Measurements from ENCODE around the gene TRMT1.

TRMT1 gene

GRCh38 chr19:13116282-13117175 lies at the start of gene TRMT1:
Gene TRMT1 (minus strand): TSS chr19:13116740. CDS start chr19:13116399, 341 bp downstream.
- peak; percentile 27; the same call in 1 of the 2 replicates for TF ChIP-seq NFIC (IDR thresholded peaks at IDR 0.05)
- TF ChIP-seq CEBPB (IDR thresholded peaks at IDR 0.05) = peak; percentile 27; the same call in 1 of the 2 replicates
- TF ChIP-seq, protein P1, sequence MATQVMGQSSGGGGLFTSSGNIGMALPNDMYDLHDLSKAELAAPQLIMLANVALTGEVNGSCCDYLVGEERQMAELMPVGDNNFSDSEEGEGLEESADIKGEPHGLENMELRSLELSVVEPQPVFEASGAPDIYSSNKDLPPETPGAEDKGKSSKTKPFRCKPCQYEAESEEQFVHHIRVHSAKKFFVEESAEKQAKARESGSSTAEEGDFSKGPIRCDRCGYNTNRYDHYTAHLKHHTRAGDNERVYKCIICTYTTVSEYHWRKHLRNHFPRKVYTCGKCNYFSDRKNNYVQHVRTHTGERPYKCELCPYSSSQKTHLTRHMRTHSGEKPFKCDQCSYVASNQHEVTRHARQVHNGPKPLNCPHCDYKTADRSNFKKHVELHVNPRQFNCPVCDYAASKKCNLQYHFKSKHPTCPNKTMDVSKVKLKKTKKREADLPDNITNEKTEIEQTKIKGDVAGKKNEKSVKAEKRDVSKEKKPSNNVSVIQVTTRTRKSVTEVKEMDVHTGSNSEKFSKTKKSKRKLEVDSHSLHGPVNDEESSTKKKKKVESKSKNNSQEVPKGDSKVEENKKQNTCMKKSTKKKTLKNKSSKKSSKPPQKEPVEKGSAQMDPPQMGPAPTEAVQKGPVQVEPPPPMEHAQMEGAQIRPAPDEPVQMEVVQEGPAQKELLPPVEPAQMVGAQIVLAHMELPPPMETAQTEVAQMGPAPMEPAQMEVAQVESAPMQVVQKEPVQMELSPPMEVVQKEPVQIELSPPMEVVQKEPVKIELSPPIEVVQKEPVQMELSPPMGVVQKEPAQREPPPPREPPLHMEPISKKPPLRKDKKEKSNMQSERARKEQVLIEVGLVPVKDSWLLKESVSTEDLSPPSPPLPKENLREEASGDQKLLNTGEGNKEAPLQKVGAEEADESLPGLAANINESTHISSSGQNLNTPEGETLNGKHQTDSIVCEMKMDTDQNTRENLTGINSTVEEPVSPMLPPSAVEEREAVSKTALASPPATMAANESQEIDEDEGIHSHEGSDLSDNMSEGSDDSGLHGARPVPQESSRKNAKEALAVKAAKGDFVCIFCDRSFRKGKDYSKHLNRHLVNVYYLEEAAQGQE (IDR thresholded peaks at IDR 0.05; ENCODE audit: low read depth) = no peak
- TF ChIP-seq EP300 (IDR thresholded peaks at IDR 0.05; ENCODE audit: borderline replicate concordance) = peak; percentile 52; the same call in 1 of the 2 replicates
- TF ChIP-seq, protein P2, sequence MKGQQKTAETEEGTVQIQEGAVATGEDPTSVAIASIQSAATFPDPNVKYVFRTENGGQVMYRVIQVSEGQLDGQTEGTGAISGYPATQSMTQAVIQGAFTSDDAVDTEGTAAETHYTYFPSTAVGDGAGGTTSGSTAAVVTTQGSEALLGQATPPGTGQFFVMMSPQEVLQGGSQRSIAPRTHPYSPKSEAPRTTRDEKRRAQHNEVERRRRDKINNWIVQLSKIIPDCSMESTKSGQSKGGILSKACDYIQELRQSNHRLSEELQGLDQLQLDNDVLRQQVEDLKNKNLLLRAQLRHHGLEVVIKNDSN (IDR thresholded peaks at IDR 0.05) = peak; percentile 98
- TF ChIP-seq TCF12 (IDR thresholded peaks at IDR 0.05; ENCODE audit: low read depth) = peak; percentile 66
- TF ChIP-seq TAF1 (IDR thresholded peaks at IDR 0.05; ENCODE audit: low read depth) = peak; percentile 73
- TF ChIP-seq, protein P3, sequence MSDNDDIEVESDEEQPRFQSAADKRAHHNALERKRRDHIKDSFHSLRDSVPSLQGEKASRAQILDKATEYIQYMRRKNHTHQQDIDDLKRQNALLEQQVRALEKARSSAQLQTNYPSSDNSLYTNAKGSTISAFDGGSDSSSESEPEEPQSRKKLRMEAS (IDR thresholded peaks at IDR 0.05) = peak; percentile 97
- TF ChIP-seq RAD21 (IDR thresholded peaks at IDR 0.05; ENCODE audit: low read depth) = no peak
- TF ChIP-seq TEAD4 (IDR thresholded peaks at IDR 0.05) = peak; percentile 26
- TF ChIP-seq YY1 (IDR thresholded peaks at IDR 0.05; ENCODE audit: low read depth) = peak; percentile 99
- peak; percentile 64; the same call in 1 of the 2 replicates for TF ChIP-seq EGR1 (IDR thresholded peaks at IDR 0.05)
- TF ChIP-seq ZBTB7A (IDR thresholded peaks at IDR 0.05; ENCODE audit: low read depth) = no peak

GRCh38 chr19:13165162-13165997 lies 48.8 kb upstream of the TRMT1 start:
- no peak for TF ChIP-seq RAD21 (IDR thresholded peaks at IDR 0.05; ENCODE audit: low read depth)
- TF ChIP-seq EGR1 (IDR thresholded peaks at IDR 0.05) = no peak
- TF ChIP-seq CEBPB (IDR thresholded peaks at IDR 0.05) = no peak
- TF ChIP-seq, protein P2 (IDR thresholded peaks at IDR 0.05) = no peak
- no peak for TF ChIP-seq EP300 (IDR thresholded peaks at IDR 0.05; ENCODE audit: borderline replicate concordance)
- no peak for TF ChIP-seq CREB1 (IDR thresholded peaks at IDR 0.05; ENCODE audit: low read depth)
- no peak for TF ChIP-seq FOXM1 (IDR thresholded peaks at IDR 0.05; ENCODE audit: borderline replicate concordance, low read depth)
- TF ChIP-seq TAF1 (IDR thresholded peaks at IDR 0.05; ENCODE audit: low read depth) = no peak
- TF ChIP-seq, protein P3 (IDR thresholded peaks at IDR 0.05) = no peak
- no peak for TF ChIP-seq TCF12 (IDR thresholded peaks at IDR 0.05; ENCODE audit: low read depth)
- no peak for TF ChIP-seq NFIC (IDR thresholded peaks at IDR 0.05)
- TF ChIP-seq TEAD4 (IDR thresholded peaks at IDR 0.05) = no peak
- TF ChIP-seq, protein P1 (IDR thresholded peaks at IDR 0.05; ENCODE audit: low read depth) = no peak

GRCh38 chr19:13164343-13165161 lies 48.0 kb upstream of the TRMT1 start:
- TF ChIP-seq EGR1 (IDR thresholded peaks at IDR 0.05) (no peak), TCF12 (IDR thresholded peaks at IDR 0.05; ENCODE audit: low read depth) (peak; percentile 52; the same call in 1 of the 2 replicates), TAF1 (IDR thresholded peaks at IDR 0.05; ENCODE audit: low read depth) (no peak), RAD21 (IDR thresholded peaks at IDR 0.05; ENCODE audit: low read depth) (no peak), CREB1 (IDR thresholded peaks at IDR 0.05; ENCODE audit: low read depth) (no peak), FOXM1 (IDR thresholded peaks at IDR 0.05; ENCODE audit: borderline replicate concordance, low read depth) (no peak), ZBTB7A (IDR thresholded peaks at IDR 0.05; ENCODE audit: low read depth) (peak; percentile 98), TEAD4 (IDR thresholded peaks at IDR 0.05) (no peak), EP300 (IDR thresholded peaks at IDR 0.05; ENCODE audit: borderline replicate concordance) (peak; percentile 27; the same call in 1 of the 2 replicates), CEBPB (IDR thresholded peaks at IDR 0.05) (no peak), NFIC (IDR thresholded peaks at IDR 0.05) (no peak), YY1 (IDR thresholded peaks at IDR 0.05; ENCODE audit: low read depth) (no peak)
- TF ChIP-seq, protein P3 (IDR thresholded peaks at IDR 0.05) = no peak
- TF ChIP-seq, protein P1 (IDR thresholded peaks at IDR 0.05; ENCODE audit: low read depth) = no peak
- TF ChIP-seq, protein P2 (IDR thresholded peaks at IDR 0.05) = no peak

Data from Ishikawa (cell line).